HG03469 (cell line): ENCODE results near the gene MAP3K7.

Experiments used
- ATAC-seq: cut with Tn5 transposase; IDR thresholded peaks from one replicate; pipeline ENCODE4 v1.9.1; 2021; ENCODE audit warnings: mild to moderate bottlenecking, moderate library complexity, moderate number of reproducible peaks; ENCODE audit not compliant: unreplicated experiment

The MAP3K7 gene

GRCh38 chr6:90533615-90534336, 53.1 kb downstream of the MAP3K7 start:
- ATAC-seq, result no peak

GRCh38 chr6:90530882-90531281, 56.0 kb downstream of the MAP3K7 start:
- ATAC-seq, result no peak

- no peak for ATAC-seq
These were observed 61.5 kb downstream of the MAP3K7 start for GRCh38 chr6:90525421-90525820.

GRCh38 chr6:90523779-90524310, 63.0 kb downstream of the MAP3K7 start:
- no peak for ATAC-seq

DNA sequence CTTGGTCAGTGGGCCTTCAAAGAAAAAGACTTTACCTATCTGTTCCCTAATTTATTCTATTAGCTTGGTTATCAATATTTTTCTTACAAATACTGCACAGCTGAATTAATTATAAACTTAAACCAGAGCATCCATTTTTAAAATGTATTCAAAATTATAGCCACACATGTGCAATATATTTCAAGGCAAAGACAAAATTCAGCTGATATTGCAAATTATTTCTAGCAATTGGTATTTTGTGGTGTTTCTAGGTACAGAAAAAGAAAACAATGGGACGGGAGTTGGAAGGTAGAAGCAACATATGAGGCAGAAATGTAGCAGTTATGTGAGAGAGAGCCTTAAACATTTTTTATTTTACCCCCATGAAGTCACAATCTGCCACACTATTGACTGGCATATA, 64.9 kb downstream of the MAP3K7 start:
- ATAC-seq, result no peak

GRCh38 chr6:90516074-90516660, 70.7 kb downstream of the MAP3K7 start:
- no peak for ATAC-seq

GRCh38 chr6:90514496-90514895, 72.4 kb downstream of the MAP3K7 start:
- no peak for ATAC-seq

- no peak for ATAC-seq
These were observed 78.1 kb downstream of the MAP3K7 start for GRCh38 chr6:90508753-90509152.

DNA sequence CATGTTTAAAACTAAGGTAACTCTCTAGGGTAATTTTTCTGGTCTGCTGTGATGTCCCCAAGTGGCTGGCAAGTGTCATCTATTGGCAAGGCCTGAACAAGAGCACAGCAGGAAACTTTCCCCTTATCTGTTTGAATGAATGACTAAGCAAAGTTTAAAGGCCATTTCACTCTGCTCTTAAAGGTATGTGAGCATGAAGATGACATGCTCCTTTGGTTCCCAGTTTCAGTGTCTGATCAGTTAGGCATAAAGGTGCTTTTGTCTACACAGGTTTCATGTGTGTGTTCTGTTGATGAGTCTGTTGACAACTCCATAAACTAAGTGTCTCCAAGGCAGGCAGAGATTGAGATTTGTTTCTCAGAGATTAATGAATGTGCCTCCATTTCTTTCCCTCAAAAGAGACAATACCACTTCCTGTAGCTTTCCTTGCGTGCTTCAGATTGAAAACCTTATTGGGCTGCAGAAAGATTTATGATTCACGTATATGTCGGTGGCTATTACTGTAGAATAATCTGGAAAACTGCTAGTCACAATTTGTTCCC, 83.9 kb downstream of the MAP3K7 start:
- peak; percentile 67 for ATAC-seq

GRCh38 chr6:90502381-90502780, 84.5 kb downstream of the MAP3K7 start:
- ATAC-seq, result no peak

DNA sequence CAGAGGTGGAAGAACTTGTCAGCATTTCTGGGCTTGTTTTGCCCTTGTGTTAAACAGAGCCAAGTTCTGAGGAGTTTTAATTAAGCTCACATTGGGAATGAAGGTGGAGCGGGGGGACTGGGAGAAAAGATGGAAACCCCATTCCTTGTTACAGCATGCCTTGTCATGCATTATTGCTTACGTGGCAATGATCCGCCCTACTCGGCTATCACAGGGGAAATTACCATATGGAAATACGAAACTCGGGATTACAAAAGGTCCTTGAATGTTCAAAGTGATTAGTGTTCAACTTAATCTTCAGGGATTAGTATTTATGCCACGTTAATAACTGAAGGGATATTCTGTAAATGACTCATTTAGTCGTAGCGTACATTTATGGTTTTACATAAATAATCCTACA, 86.4 kb downstream of the MAP3K7 start:
- no peak for ATAC-seq

DNA sequence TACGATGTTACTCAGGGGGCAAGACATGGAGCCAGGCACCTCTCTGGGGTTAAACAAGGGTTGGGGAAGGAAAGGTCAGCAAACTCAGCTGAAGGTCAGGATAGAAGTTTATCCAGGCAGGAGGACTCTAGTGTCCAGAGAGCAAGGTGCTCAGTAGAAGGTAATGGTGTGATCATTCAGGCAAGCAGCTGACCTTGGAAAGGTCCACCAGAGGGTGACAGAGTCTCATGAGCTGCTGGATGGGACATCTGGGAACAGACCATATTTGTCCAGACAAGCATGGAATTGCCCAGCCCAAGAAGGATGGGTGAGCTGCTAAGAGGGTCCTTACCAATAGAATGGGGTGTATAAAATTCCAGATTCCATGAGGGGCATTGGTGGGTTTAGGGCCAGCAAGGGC, 89.5 kb downstream of the MAP3K7 start:
- no peak for ATAC-seq

- ATAC-seq, result no peak
These were observed 90.4 kb downstream of the MAP3K7 start for GRCh38 chr6:90496258-90497016.

DNA sequence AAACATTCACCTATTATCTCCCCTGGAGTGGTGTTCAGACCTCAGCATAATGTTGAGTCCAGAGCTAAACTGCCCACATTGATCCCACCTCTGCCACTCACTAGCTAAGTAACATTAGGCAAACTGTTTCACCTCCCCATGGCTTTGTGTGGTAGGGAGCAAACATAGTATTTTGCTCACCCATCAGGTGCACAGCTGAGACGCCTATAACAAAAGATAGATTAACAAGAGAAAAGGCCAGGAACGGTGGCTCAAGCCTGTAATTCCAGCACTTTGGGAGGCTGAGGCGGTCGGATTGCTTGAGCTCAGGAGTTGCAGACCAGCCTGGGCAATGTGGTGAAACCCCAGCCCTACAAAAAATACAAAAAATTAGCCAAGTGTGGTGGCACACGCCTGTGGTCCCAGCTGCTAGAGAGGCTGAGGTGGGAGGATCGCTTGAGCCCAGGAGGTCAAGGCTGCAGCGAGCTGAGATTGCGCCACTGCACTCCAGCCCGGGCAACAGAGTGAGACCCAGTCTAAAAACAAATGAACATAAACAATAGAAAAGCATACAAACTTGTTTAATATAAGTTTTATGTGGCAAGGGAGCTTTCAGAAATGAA, 91.6 kb downstream of the MAP3K7 start:
- ATAC-seq, result no peak

DNA sequence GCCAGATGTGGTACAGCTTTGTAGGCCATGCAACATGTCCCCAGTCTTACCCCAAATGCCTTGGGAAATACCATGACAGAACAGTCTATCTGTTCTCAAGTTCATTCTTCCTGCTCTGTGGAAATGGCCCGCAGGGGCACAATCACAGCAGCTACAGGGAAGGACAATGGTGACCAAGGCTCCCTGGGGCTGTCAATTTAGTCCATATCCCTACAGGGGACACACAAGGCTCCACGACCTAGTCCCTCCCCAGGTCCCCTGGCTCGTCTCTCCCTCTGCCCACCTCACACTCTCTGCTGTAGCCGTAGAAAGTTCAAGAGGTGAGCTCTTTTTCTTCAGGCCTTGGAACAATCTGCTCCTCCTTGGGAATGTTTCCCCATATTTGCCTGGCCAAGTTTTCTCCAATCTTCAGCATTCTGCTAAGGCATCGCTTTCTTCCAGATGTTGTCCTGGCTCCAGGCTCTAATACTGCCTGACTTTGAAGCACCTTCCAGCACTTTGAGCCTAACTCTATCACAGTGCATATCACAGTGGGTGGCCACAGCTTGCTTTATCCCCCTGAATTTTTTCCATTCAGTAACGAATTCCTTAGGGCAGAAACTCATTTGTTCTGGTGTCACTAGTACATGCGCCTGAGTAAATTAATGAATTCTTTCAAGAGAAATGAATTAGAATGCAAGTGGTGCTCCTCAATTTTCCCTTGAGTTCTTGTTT, 92.6 kb downstream of the MAP3K7 start:
- ATAC-seq, result no peak

GRCh38 chr6:90493332-90493731, 93.5 kb downstream of the MAP3K7 start:
- no peak for ATAC-seq

DNA sequence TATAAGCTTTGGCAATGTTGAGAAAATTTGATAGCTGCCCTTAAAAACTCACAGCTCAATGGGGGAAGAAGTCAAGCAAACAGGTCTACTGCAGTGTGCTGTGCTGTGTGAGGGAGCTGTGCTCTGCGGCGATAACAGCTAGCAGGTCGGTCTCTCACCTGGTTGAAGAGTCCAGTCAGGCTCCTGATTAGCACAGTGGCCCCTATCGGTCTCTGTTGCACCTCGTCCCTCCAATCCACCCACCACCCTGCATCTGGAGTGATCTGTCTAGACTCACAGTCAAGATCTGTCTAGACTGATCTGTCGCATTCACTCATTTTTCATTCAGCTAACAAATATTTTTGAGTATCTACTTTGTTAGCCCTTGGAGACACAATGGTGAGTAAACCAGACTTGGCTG, 94.1 kb downstream of the MAP3K7 start:
- ATAC-seq, result no peak

DNA sequence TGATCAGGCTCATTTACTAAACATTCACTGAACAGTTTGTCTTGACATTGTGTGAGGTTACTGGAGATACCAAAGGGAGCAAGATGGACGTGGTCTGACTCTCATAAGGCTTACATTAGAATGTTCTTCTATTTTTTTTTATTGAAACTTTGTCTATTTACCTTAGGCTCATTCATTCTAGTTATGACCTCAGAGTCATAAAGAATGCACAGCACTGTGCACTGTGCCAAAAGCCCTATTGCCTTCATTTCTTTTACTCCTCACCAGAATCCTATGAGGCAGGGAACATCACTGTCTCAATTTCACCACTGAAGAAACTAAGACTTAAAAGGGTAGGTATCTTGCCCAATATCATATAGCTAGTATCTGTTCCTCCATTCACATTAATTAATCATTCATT, 94.5 kb downstream of the MAP3K7 start:
- ATAC-seq, result no peak

DNA sequence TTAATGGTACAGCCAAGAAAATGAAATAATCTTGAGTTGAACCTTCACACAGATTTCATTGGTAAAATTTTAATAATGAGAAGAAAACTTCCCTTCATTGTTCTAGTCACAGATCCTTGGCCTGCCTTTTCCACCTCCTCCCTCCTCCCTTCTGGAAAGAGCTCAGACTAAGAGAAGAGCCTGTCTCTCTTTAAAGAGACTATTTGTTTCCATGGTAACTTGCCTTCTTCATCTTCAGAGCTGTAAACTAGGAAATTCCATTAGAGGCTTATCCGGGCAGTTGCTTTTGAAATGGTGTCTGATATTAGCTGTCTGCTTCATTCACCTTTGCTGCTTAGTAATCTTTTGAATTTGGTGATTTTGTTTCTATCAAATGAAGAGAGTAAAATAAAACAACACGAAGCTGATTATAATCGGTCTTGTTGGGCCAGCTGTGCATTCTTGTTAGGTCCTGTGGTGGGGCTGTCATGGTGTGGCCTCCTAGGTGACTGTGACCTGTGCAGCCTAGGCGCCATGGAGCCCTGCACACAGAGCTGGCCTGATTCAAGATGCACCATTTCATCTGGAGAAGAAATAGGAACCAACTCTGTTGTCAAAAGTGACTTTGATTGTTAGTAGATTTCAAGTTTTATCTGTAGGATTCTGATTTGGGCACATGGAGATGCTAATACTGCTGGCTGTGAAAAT, 96.7 kb downstream of the MAP3K7 start:
- no peak for ATAC-seq

- no peak for ATAC-seq
These were observed 98.1 kb downstream of the MAP3K7 start for GRCh38 chr6:90488816-90489215.
